Measurements from ENCODE around the gene MT3. TPM values are rescaled to one million over a fixed set of nuclear protein-coding genes. Genes with fewer than 3 reads are reported as not detected.

Gene MT3
- total RNA-seq (2014; rRNA removed; shearing (Covaris generic)) (not detected in 2 replicates), polyA plus RNA-seq (2016; fragmentation: Nextera tagmentation; extraction: Ambion mirVana) (not detected in 2 replicates)
- long read RNA-seq: 0 reads

DNA sequence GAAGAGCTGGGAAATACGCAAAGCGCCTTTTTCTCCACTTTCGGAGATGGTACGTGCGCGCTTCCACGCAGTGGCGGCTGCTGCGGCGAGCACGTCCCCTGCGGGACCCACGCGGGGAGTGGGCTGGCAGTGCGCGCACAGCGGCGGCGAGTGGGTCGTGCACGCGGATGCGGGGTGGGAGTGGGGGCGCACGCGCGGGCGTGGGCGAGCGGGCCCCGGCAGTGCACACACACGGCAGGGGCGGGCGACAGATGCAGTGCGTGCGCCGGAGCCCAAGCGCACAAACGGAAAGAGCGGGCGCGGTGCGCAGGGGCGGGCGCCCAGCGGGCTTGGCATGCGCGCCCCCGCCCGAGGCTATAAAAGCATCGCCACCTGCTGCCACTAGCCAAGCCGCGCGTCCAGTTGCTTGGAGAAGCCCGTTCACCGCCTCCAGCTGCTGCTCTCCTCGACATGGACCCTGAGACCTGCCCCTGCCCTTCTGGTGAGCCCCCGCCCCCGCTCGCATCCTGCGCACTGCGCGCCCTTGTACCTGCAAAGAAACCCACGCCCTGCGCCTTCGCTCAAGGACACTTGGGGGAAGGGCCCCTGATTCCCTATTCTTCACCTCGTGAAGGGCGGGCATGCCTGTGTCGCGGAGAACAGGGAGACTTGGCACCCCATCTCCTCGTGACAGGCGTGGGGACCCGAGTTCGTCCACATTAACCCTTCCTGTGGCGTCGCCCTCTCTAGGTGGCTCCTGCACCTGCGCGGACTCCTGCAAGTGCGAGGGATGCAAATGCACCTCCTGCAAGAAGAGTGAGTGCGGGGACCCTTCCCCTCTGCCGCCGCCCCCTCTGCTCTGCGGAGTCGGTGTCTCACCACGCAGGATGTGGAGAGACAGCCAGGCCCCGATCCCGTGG is at the start of gene MT3:
MT3 (plus strand) TSS at position 388 of the 899 bp plus-strand sequence; CDS start at position 451, 63 bp downstream.
- H3K4me3 Mint-ChIP-seq: peak within 1 kb of the TSS; percentile 74
- Histone ChIP-seq H3K36me3 (ENCODE audit: insufficient read depth) (no peaks in the 10 kb centered on the region), H3K27ac (ENCODE audit: low read depth) (no peak within 1 kb of the TSS), H3K27me3 (ENCODE audit: insufficient read depth) (peaks cover 72% of the 10 kb centered on the region), H3F3A (replicated peaks; ENCODE audit: low read depth) (no peaks in the 10 kb centered on the region), H3K4me2 (peak within 1 kb of the TSS; percentile 96), H3K79me2 (replicated peaks; ENCODE audit: insufficient read depth) (no peaks in the 10 kb centered on the region), H3K4me1 (ENCODE audit: insufficient read depth) (no peaks in the 10 kb centered on the region), H4K20me1 (replicated peaks; ENCODE audit: insufficient read depth) (no peaks in the 10 kb centered on the region), H2AFZ (peak within 1 kb of the TSS; percentile 99), H3K9me2 (ENCODE audit: insufficient read depth) (no peaks in the 10 kb centered on the region), H3K4me3 (peak within 1 kb of the TSS; percentile 71)
- H3K4me1 Mint-ChIP-seq: peaks cover 10% of the 10 kb centered on the region
- peaks cover 53% of the 10 kb centered on the region for H3K27me3 Mint-ChIP-seq (ENCODE audit: insufficient read depth, low read depth, poor library complexity)
- DNase-seq (ENCODE audit: low spot score) (peak; percentile 87), ATAC-seq (peak; percentile 93)
- no peaks in the 10 kb centered on the region for H3K36me3 Mint-ChIP-seq (ENCODE audit: low read depth)
- no peaks in the 10 kb centered on the region for H3K9me3 Mint-ChIP-seq
- no peak within 1 kb of the TSS for H3K27ac Mint-ChIP-seq
- TF ChIP-seq, protein P1, sequence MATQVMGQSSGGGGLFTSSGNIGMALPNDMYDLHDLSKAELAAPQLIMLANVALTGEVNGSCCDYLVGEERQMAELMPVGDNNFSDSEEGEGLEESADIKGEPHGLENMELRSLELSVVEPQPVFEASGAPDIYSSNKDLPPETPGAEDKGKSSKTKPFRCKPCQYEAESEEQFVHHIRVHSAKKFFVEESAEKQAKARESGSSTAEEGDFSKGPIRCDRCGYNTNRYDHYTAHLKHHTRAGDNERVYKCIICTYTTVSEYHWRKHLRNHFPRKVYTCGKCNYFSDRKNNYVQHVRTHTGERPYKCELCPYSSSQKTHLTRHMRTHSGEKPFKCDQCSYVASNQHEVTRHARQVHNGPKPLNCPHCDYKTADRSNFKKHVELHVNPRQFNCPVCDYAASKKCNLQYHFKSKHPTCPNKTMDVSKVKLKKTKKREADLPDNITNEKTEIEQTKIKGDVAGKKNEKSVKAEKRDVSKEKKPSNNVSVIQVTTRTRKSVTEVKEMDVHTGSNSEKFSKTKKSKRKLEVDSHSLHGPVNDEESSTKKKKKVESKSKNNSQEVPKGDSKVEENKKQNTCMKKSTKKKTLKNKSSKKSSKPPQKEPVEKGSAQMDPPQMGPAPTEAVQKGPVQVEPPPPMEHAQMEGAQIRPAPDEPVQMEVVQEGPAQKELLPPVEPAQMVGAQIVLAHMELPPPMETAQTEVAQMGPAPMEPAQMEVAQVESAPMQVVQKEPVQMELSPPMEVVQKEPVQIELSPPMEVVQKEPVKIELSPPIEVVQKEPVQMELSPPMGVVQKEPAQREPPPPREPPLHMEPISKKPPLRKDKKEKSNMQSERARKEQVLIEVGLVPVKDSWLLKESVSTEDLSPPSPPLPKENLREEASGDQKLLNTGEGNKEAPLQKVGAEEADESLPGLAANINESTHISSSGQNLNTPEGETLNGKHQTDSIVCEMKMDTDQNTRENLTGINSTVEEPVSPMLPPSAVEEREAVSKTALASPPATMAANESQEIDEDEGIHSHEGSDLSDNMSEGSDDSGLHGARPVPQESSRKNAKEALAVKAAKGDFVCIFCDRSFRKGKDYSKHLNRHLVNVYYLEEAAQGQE (IDR thresholded peaks at IDR 0.05; ENCODE audit: unreplicated experiment): no peak
- TF ChIP-seq, protein P2, sequence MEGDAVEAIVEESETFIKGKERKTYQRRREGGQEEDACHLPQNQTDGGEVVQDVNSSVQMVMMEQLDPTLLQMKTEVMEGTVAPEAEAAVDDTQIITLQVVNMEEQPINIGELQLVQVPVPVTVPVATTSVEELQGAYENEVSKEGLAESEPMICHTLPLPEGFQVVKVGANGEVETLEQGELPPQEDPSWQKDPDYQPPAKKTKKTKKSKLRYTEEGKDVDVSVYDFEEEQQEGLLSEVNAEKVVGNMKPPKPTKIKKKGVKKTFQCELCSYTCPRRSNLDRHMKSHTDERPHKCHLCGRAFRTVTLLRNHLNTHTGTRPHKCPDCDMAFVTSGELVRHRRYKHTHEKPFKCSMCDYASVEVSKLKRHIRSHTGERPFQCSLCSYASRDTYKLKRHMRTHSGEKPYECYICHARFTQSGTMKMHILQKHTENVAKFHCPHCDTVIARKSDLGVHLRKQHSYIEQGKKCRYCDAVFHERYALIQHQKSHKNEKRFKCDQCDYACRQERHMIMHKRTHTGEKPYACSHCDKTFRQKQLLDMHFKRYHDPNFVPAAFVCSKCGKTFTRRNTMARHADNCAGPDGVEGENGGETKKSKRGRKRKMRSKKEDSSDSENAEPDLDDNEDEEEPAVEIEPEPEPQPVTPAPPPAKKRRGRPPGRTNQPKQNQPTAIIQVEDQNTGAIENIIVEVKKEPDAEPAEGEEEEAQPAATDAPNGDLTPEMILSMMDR (conservative IDR thresholded peaks at IDR 0.05; ENCODE audit: low read depth in 2 of 2): peak in 1 of 2 experiments; percentile 17; a peak in 1 of 4 replicates
- TF ChIP-seq JUNB (IDR thresholded peaks at IDR 0.05; ENCODE audit: unreplicated experiment) (no peak), STAT1 (IDR thresholded peaks at IDR 0.05; ENCODE audit: unreplicated experiment) (no peak), ZNF331 (CRISPR knock-in tag; IDR thresholded peaks at IDR 0.05; ENCODE audit: low read depth) (no peak), POLR2AphosphoS5 (IDR thresholded peaks at IDR 0.05; ENCODE audit: low read depth) (no peak), EZH2 (IDR thresholded peaks at IDR 0.05; ENCODE audit: low read depth, unreplicated experiment) (peak; percentile 17)
- TF ChIP-seq, protein P3, sequence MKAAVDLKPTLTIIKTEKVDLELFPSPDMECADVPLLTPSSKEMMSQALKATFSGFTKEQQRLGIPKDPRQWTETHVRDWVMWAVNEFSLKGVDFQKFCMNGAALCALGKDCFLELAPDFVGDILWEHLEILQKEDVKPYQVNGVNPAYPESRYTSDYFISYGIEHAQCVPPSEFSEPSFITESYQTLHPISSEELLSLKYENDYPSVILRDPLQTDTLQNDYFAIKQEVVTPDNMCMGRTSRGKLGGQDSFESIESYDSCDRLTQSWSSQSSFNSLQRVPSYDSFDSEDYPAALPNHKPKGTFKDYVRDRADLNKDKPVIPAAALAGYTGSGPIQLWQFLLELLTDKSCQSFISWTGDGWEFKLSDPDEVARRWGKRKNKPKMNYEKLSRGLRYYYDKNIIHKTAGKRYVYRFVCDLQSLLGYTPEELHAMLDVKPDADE (IDR thresholded peaks at IDR 0.05): no peak
- TF ChIP-seq, protein P4, sequence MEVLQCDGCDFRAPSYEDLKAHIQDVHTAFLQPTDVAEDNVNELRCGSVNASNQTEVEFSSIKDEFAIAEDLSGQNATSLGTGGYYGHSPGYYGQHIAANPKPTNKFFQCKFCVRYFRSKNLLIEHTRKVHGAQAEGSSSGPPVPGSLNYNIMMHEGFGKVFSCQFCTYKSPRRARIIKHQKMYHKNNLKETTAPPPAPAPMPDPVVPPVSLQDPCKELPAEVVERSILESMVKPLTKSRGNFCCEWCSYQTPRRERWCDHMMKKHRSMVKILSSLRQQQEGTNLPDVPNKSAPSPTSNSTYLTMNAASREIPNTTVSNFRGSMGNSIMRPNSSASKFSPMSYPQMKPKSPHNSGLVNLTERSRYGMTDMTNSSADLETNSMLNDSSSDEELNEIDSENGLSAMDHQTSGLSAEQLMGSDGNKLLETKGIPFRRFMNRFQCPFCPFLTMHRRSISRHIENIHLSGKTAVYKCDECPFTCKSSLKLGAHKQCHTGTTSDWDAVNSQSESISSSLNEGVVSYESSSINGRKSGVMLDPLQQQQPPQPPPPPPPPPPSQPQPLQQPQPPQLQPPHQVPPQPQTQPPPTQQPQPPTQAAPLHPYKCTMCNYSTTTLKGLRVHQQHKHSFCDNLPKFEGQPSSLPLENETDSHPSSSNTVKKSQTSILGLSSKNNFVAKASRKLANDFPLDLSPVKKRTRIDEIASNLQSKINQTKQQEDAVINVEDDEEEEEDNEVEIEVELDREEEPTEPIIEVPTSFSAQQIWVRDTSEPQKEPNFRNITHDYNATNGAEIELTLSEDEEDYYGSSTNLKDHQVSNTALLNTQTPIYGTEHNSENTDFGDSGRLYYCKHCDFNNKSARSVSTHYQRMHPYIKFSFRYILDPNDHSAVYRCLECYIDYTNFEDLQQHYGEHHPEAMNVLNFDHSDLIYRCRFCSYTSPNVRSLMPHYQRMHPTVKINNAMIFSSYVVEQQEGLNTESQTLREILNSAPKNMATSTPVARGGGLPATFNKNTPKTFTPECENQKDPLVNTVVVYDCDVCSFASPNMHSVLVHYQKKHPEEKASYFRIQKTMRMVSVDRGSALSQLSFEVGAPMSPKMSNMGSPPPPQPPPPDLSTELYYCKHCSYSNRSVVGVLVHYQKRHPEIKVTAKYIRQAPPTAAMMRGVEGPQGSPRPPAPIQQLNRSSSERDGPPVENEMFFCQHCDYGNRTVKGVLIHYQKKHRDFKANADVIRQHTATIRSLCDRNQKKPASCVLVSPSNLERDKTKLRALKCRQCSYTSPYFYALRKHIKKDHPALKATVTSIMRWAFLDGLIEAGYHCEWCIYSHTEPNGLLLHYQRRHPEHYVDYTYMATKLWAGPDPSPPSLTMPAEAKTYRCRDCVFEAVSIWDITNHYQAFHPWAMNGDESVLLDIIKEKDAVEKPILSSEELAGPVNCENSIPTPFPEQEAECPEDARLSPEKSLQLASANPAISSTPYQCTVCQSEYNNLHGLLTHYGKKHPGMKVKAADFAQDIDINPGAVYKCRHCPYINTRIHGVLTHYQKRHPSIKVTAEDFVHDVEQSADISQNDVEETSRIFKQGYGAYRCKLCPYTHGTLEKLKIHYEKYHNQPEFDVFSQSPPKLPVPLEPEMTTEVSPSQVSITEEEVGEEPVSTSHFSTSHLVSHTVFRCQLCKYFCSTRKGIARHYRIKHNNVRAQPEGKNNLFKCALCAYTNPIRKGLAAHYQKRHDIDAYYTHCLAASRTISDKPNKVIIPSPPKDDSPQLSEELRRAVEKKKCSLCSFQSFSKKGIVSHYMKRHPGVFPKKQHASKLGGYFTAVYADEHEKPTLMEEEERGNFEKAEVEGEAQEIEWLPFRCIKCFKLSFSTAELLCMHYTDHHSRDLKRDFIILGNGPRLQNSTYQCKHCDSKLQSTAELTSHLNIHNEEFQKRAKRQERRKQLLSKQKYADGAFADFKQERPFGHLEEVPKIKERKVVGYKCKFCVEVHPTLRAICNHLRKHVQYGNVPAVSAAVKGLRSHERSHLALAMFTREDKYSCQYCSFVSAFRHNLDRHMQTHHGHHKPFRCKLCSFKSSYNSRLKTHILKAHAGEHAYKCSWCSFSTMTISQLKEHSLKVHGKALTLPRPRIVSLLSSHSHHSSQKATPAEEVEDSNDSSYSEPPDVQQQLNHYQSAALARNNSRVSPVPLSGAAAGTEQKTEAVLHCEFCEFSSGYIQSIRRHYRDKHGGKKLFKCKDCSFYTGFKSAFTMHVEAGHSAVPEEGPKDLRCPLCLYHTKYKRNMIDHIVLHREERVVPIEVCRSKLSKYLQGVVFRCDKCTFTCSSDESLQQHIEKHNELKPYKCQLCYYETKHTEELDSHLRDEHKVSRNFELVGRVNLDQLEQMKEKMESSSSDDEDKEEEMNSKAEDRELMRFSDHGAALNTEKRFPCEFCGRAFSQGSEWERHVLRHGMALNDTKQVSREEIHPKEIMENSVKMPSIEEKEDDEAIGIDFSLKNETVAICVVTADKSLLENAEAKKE (CRISPR knock-in tag; IDR thresholded peaks at IDR 0.05): no peak

All from GM23338 (cell line).